K562 treated with DMSO at 1 percent for 48 hours (cell line): ENCODE measurements around the gene SEC11A. TPM values are rescaled to one million over a fixed set of nuclear protein-coding genes. Genes with fewer than 3 reads are reported as not detected.

Experiments used
- total RNA-seq: library from RNA; unstranded; fragments of 300-600 nt; gene quantifications from 2 replicates; pipeline ENCODE4 v1.2.3, GENCODE V29; 2022; ENCODE audit warnings: low replicate concordance; ENCODE audit errors: extremely low read depth

SEC11A gene
- total RNA-seq: not detected in 2 replicates

GRCh38 chr15:84716036-84716732 lies at the start of gene SEC11A:
SEC11A (minus strand) TSS chr15:84716139; CDS start chr15:84716075, 64 bp downstream.

GRCh38 chr15:84748274-84749110 lies 32.6 kb upstream of the SEC11A start, which contains the start of gene ZNF592:
ZNF592 (plus strand) TSS chr15:84748592; CDS start chr15:84782676, 34,084 bp downstream.

GRCh38 chr15:84658080-84658787 lies 57.7 kb downstream of the SEC11A start, which contains the start of gene NMB:
NMB (minus strand) TSS chr15:84658199; CDS start chr15:84658152, 47 bp downstream.

GRCh38 chr15:84653910-84654688 lies 61.8 kb downstream of the SEC11A start, which contains the start of gene WDR73:
WDR73 (minus strand) TSS chr15:84654283; CDS start chr15:84654274, 9 bp downstream.

Other genes with a start within 250 kb of the SEC11A start
- gene ZSCAN2, start 115.1 kb downstream of the SEC11A start, total RNA-seq: not detected in 2 replicates
- not detected in 2 replicates for gene WDR73, start 61.9 kb downstream of the SEC11A start, total RNA-seq
- not detected in 2 replicates for gene NMB, start 57.9 kb downstream of the SEC11A start, total RNA-seq
- not detected in 2 replicates for gene ZNF592, start 32.5 kb upstream of the SEC11A start, total RNA-seq
- gene ALPK3, start 101.2 kb upstream of the SEC11A start, total RNA-seq: not detected in 2 replicates
- gene SLC28A1, start 168.5 kb upstream of the SEC11A start, total RNA-seq: not detected in 2 replicates